ENCODE measurements around the gene NCMAP. TPM values are rescaled to one million over a fixed set of nuclear protein-coding genes. Genes with fewer than 3 reads are reported as not detected.
"Not testable (repeated sequence)": the region's sequence is repeated elsewhere in the genome, so short reads cannot be mapped to it uniquely, and the experiment has no call there.

The NCMAP gene
- 0.09 TPM for total RNA-seq
- polyA plus RNA-seq = 0.11 TPM
- long read RNA-seq, donor 1 = 0 reads
- long read RNA-seq, donor 2 = 0 reads
- long read RNA-seq, donor 3 = 0 reads
- long read RNA-seq, donor 4 = 0 reads
- long read RNA-seq, donor 5 = 0 reads
- long read RNA-seq, donor 6 = 0 reads
- long read RNA-seq, donor 7 = 0 reads
- long read RNA-seq, donor 8 = 0 reads
- long read RNA-seq, donor 9 = 0 reads
- long read RNA-seq, donor 10 = 0 reads

- Histone ChIP-seq H3K27me3 (ENCODE audit: control insufficient read depth in 2 of 2, insufficient read depth in 1 of 2, low read length in 1 of 2) (peaks cover 7 to 24% of the 10 kb centered on the region in 2 donors), H3K4me1 (ENCODE audit: control insufficient read depth in 2 of 2, insufficient read depth in 2 of 2, low read length in 2 of 2) (peaks cover 5 to 32% of the 10 kb centered on the region in 2 donors), H3K36me3 (ENCODE audit: control insufficient read depth in 2 of 2, insufficient read depth in 2 of 2, low read length in 1 of 2) (no peaks in the 10 kb centered on the region), H3K9me3 (ENCODE audit: control insufficient read depth in 2 of 2, insufficient read depth in 1 of 2, low read length in 1 of 2) (no peaks in the 10 kb centered on the region), H3K4me3 (ENCODE audit: low read length in 2 of 2) (peak within 1 kb of the TSS in 1 of 2 donors; percentile 45), H3K27ac (ENCODE audit: low read depth in 1 of 2, low read length in 1 of 2) (no peak within 1 kb of the TSS)
- DNase-seq (ENCODE audit: low read depth in 6 of 9, low spot score in 9 of 9) = peak in 1 of 9 donors; percentile 37
- 2% methylated on average over 61 of the region's 61 CpGs for WGBS
Observed at GRCh38 chr1:24555591-24556413, at the start of gene NCMAP. Gene NCMAP, plus strand, starts transcription at chr1:24556087. Its CDS starts 39,344 bp downstream, at chr1:24595431.

- peaks cover 0 to 3% of the 10 kb centered on the region in 2 donors for H3K9me3 ChIP-seq (ENCODE audit: control insufficient read depth in 2 of 2, insufficient read depth in 1 of 2, low read length in 1 of 2)
- H3K27ac ChIP-seq (ENCODE audit: low read depth in 1 of 2, low read length in 1 of 2) = peak overlapping the region; percentile 81 to 85
- peak in 1 of 9 donors; percentile 49 for DNase-seq (ENCODE audit: low read depth in 6 of 9, low spot score in 9 of 9)
- peaks cover 0 to 8% of the 10 kb centered on the region in 2 donors for H3K27me3 ChIP-seq (ENCODE audit: control insufficient read depth in 2 of 2, insufficient read depth in 1 of 2, low read length in 1 of 2)
- no peak overlapping the region for H3K4me3 ChIP-seq (ENCODE audit: low read length in 2 of 2)
- no peaks in the 10 kb centered on the region for H3K36me3 ChIP-seq (ENCODE audit: control insufficient read depth in 2 of 2, insufficient read depth in 2 of 2, low read length in 1 of 2)
- H3K4me1 ChIP-seq (ENCODE audit: control insufficient read depth in 2 of 2, insufficient read depth in 2 of 2, low read length in 2 of 2) = peaks cover 0 to 30% of the 10 kb centered on the region in 2 donors
- 60% methylated on average over 5 of the region's 5 CpGs for WGBS
Observed at GRCh38 chr1:24506691-24507381, 49.1 kb upstream of the NCMAP start.

GRCh38 chr1:24507405-24507804, 48.5 kb upstream of the NCMAP start:
- Histone ChIP-seq H3K27me3 (ENCODE audit: control insufficient read depth in 2 of 2, insufficient read depth in 1 of 2, low read length in 1 of 2) (peaks cover 0 to 8% of the 10 kb centered on the region in 2 donors), H3K4me1 (ENCODE audit: control insufficient read depth in 2 of 2, insufficient read depth in 2 of 2, low read length in 2 of 2) (peaks cover 0 to 25% of the 10 kb centered on the region in 2 donors), H3K4me3 (ENCODE audit: low read length in 2 of 2) (no peak overlapping the region), H3K9me3 (ENCODE audit: control insufficient read depth in 2 of 2, insufficient read depth in 1 of 2, low read length in 1 of 2) (peaks cover 0 to 3% of the 10 kb centered on the region in 2 donors), H3K27ac (ENCODE audit: low read depth in 1 of 2, low read length in 1 of 2) (peak overlapping the region; percentile 81 to 85), H3K36me3 (ENCODE audit: control insufficient read depth in 2 of 2, insufficient read depth in 2 of 2, low read length in 1 of 2) (no peaks in the 10 kb centered on the region)
- WGBS = 97% methylated on average over 5 of the region's 5 CpGs
- no peak for DNase-seq (ENCODE audit: low read depth in 6 of 9, low spot score in 9 of 9)

GRCh38 chr1:24508911-24509310, 47.0 kb upstream of the NCMAP start:
- H3K27ac ChIP-seq (ENCODE audit: low read depth in 1 of 2, low read length in 1 of 2) = no peak overlapping the region

GRCh38 chr1:24513706-24514105, 42.2 kb upstream of the NCMAP start:
- WGBS = 85% methylated on average over 2 of the region's 2 CpGs
- Histone ChIP-seq H3K4me3 (ENCODE audit: low read length in 2 of 2) (no peak overlapping the region), H3K27ac (ENCODE audit: low read depth in 1 of 2, low read length in 1 of 2) (no peak overlapping the region), H3K36me3 (ENCODE audit: control insufficient read depth in 2 of 2, insufficient read depth in 2 of 2, low read length in 1 of 2) (peaks cover 0 to 9% of the 10 kb centered on the region in 2 donors), H3K9me3 (ENCODE audit: control insufficient read depth in 2 of 2, insufficient read depth in 1 of 2, low read length in 1 of 2) (no peaks in the 10 kb centered on the region), H3K27me3 (ENCODE audit: control insufficient read depth in 2 of 2, insufficient read depth in 1 of 2, low read length in 1 of 2) (no peaks in the 10 kb centered on the region), H3K4me1 (ENCODE audit: control insufficient read depth in 2 of 2, insufficient read depth in 2 of 2, low read length in 2 of 2) (no peaks in the 10 kb centered on the region)
- no peak for DNase-seq (ENCODE audit: low read depth in 6 of 9, low spot score in 9 of 9)

More at GRCh38 chr1:24508911-24509310, 47.0 kb upstream of the NCMAP start:
- WGBS = 99% methylated on average over 5 of the region's 5 CpGs
- Histone ChIP-seq H3K9me3 (ENCODE audit: control insufficient read depth in 2 of 2, insufficient read depth in 1 of 2, low read length in 1 of 2) (no peaks in the 10 kb centered on the region), H3K4me1 (ENCODE audit: control insufficient read depth in 2 of 2, insufficient read depth in 2 of 2, low read length in 2 of 2) (peaks cover 0 to 21% of the 10 kb centered on the region in 2 donors), H3K36me3 (ENCODE audit: control insufficient read depth in 2 of 2, insufficient read depth in 2 of 2, low read length in 1 of 2) (no peaks in the 10 kb centered on the region), H3K4me3 (ENCODE audit: low read length in 2 of 2) (no peak overlapping the region), H3K27me3 (ENCODE audit: control insufficient read depth in 2 of 2, insufficient read depth in 1 of 2, low read length in 1 of 2) (peaks cover 0 to 2% of the 10 kb centered on the region in 2 donors)
- DNase-seq (ENCODE audit: low read depth in 6 of 9, low spot score in 9 of 9) = no peak

GRCh38 chr1:24514946-24515345, 40.9 kb upstream of the NCMAP start:
- WGBS = 97% methylated on average over 5 of the region's 5 CpGs
- Histone ChIP-seq H3K36me3 (ENCODE audit: control insufficient read depth in 2 of 2, insufficient read depth in 2 of 2, low read length in 1 of 2) (peaks cover 0 to 9% of the 10 kb centered on the region in 2 donors), H3K9me3 (ENCODE audit: control insufficient read depth in 2 of 2, insufficient read depth in 1 of 2, low read length in 1 of 2) (no peaks in the 10 kb centered on the region), H3K27me3 (ENCODE audit: control insufficient read depth in 2 of 2, insufficient read depth in 1 of 2, low read length in 1 of 2) (no peaks in the 10 kb centered on the region), H3K4me1 (ENCODE audit: control insufficient read depth in 2 of 2, insufficient read depth in 2 of 2, low read length in 2 of 2) (no peaks in the 10 kb centered on the region), H3K27ac (ENCODE audit: low read depth in 1 of 2, low read length in 1 of 2) (no peak overlapping the region), H3K4me3 (ENCODE audit: low read length in 2 of 2) (no peak overlapping the region)
- DNase-seq (ENCODE audit: low read depth in 6 of 9, low spot score in 9 of 9) = no peak

- not testable (repeated sequence) for H3K27ac ChIP-seq (ENCODE audit: low read depth in 1 of 2, low read length in 1 of 2); DNase-seq (ENCODE audit: low read depth in 6 of 9, low spot score in 9 of 9); H3K4me3 ChIP-seq (ENCODE audit: low read length in 2 of 2); H3K4me1 ChIP-seq (ENCODE audit: control insufficient read depth in 2 of 2, insufficient read depth in 2 of 2, low read length in 2 of 2); H3K9me3 ChIP-seq (ENCODE audit: control insufficient read depth in 2 of 2, insufficient read depth in 1 of 2, low read length in 1 of 2); H3K27me3 ChIP-seq (ENCODE audit: control insufficient read depth in 2 of 2, insufficient read depth in 1 of 2, low read length in 1 of 2); H3K36me3 ChIP-seq (ENCODE audit: control insufficient read depth in 2 of 2, insufficient read depth in 2 of 2, low read length in 1 of 2)
- WGBS = 98% methylated on average over 14 of the region's 14 CpGs
Observed at GRCh38 chr1:24515671-24516209, 40.1 kb upstream of the NCMAP start.

- no peaks in the 10 kb centered on the region for H3K9me3 ChIP-seq (ENCODE audit: control insufficient read depth in 2 of 2, insufficient read depth in 1 of 2, low read length in 1 of 2)
- H3K4me3 ChIP-seq (ENCODE audit: low read length in 2 of 2) = no peak overlapping the region
- no peak overlapping the region for H3K27ac ChIP-seq (ENCODE audit: low read depth in 1 of 2, low read length in 1 of 2)
- no peak for DNase-seq (ENCODE audit: low read depth in 6 of 9, low spot score in 9 of 9)
- no peaks in the 10 kb centered on the region for H3K27me3 ChIP-seq (ENCODE audit: control insufficient read depth in 2 of 2, insufficient read depth in 1 of 2, low read length in 1 of 2)
- H3K36me3 ChIP-seq (ENCODE audit: control insufficient read depth in 2 of 2, insufficient read depth in 2 of 2, low read length in 1 of 2) = peaks cover 0 to 9% of the 10 kb centered on the region in 2 donors
- 93% methylated on average over 12 of the region's 12 CpGs for WGBS
- no peaks in the 10 kb centered on the region for H3K4me1 ChIP-seq (ENCODE audit: control insufficient read depth in 2 of 2, insufficient read depth in 2 of 2, low read length in 2 of 2)
Observed at GRCh38 chr1:24516506-24516905, 39.4 kb upstream of the NCMAP start.
